Measurements from ENCODE around the gene COPB1. TPM values are rescaled to one million over a fixed set of nuclear protein-coding genes. Genes with fewer than 3 reads are reported as not detected.

Gene COPB1
- polyA plus RNA-seq, 1 donor from 2014 or later, result 157 TPM

GRCh38 chr11:14546672-14547071 is 47.1 kb upstream of the COPB1 start:
- H4K20me1 ChIP-seq (ENCODE audit: insufficient read depth), result no peaks in the 10 kb centered on the region
- no peaks in the 10 kb centered on the region for H3K27me3 ChIP-seq (ENCODE audit: insufficient read depth, low read depth, low read length)
- no peaks in the 10 kb centered on the region for H3F3A ChIP-seq (ENCODE audit: insufficient read depth, low read length, poor library complexity, severe bottlenecking)
- no peaks in the 10 kb centered on the region for H3K36me3 ChIP-seq (ENCODE audit: insufficient read depth, low read length)
- H2AFZ ChIP-seq (ENCODE audit: low read depth, low read length), result no peak overlapping the region
- H3K9ac ChIP-seq (ENCODE audit: low read length), result no peak overlapping the region
- no peak overlapping the region for H3K4me2 ChIP-seq (ENCODE audit: low read length)
- H3K4me3 ChIP-seq (ENCODE audit: low read length), result no peak overlapping the region
- TF ChIP-seq REST (IDR thresholded peaks at IDR 0.05; ENCODE audit: borderline replicate concordance), result no peak
- no peak for TF ChIP-seq CTCF (IDR thresholded peaks at IDR 0.05; ENCODE audit: poor library complexity, severe bottlenecking)
- no peak for TF ChIP-seq EP300 (conservative IDR thresholded peaks at IDR 0.05; ENCODE audit: poor library complexity, severe bottlenecking)
- TF ChIP-seq SMC3 (conservative IDR thresholded peaks at IDR 0.05; ENCODE audit: poor library complexity), result no peak
- TF ChIP-seq MXI1 (conservative IDR thresholded peaks at IDR 0.05; ENCODE audit: poor library complexity, severe bottlenecking), result no peak
- TF ChIP-seq TAF1 (IDR thresholded peaks at IDR 0.05; ENCODE audit: low read depth), result no peak
- no peak for TF ChIP-seq RAD21 (conservative IDR thresholded peaks at IDR 0.05)
- no peak for TF ChIP-seq POLR2AphosphoS5 (IDR thresholded peaks at IDR 0.05)
- no peak for TF ChIP-seq EZH2 (IDR thresholded peaks at IDR 0.05; ENCODE audit: borderline replicate concordance, insufficient read depth, low read length, poor library complexity, severe bottlenecking)
- H3K9me3 ChIP-seq (ENCODE audit: low read length), result no peaks in the 10 kb centered on the region
- no peaks in the 10 kb centered on the region for H3K79me2 ChIP-seq (replicated peaks; ENCODE audit: insufficient read depth, low read length)
- no peak overlapping the region for H3K27ac ChIP-seq (ENCODE audit: low read length)
- H3K9me2 ChIP-seq (ENCODE audit: insufficient read depth, low read length), result no peaks in the 10 kb centered on the region

GRCh38 chr11:14544611-14545010 is 45.0 kb upstream of the COPB1 start:
- H3K79me2 ChIP-seq (replicated peaks; ENCODE audit: insufficient read depth, low read length), result no peaks in the 10 kb centered on the region
- no peak overlapping the region for H3K27ac ChIP-seq (ENCODE audit: low read length)
- H3K27me3 ChIP-seq (ENCODE audit: insufficient read depth, low read depth, low read length), result no peaks in the 10 kb centered on the region
- H2AFZ ChIP-seq (ENCODE audit: low read depth, low read length), result no peak overlapping the region
- no peaks in the 10 kb centered on the region for H3K9me3 ChIP-seq (ENCODE audit: low read length)
- TF ChIP-seq CTCF (IDR thresholded peaks at IDR 0.05; ENCODE audit: poor library complexity, severe bottlenecking) (no peak), REST (IDR thresholded peaks at IDR 0.05; ENCODE audit: borderline replicate concordance) (no peak), EP300 (conservative IDR thresholded peaks at IDR 0.05; ENCODE audit: poor library complexity, severe bottlenecking) (no peak), RAD21 (conservative IDR thresholded peaks at IDR 0.05) (no peak), POLR2AphosphoS5 (IDR thresholded peaks at IDR 0.05) (no peak), MXI1 (conservative IDR thresholded peaks at IDR 0.05; ENCODE audit: poor library complexity, severe bottlenecking) (no peak)
- no peaks in the 10 kb centered on the region for H3K36me3 ChIP-seq (ENCODE audit: insufficient read depth, low read length)
- no peaks in the 10 kb centered on the region for H3K9me2 ChIP-seq (ENCODE audit: insufficient read depth, low read length)
- no peaks in the 10 kb centered on the region for H4K20me1 ChIP-seq (ENCODE audit: insufficient read depth)
- no peak overlapping the region for H3K9ac ChIP-seq (ENCODE audit: low read length)
- H3F3A ChIP-seq (ENCODE audit: insufficient read depth, low read length, poor library complexity, severe bottlenecking), result no peaks in the 10 kb centered on the region
- H3K4me2 ChIP-seq (ENCODE audit: low read length), result no peak overlapping the region
- no peak overlapping the region for H3K4me3 ChIP-seq (ENCODE audit: low read length)

All from neural cell (in vitro differentiated cells).